Activated CD8-positive, alpha-beta T cell treated with anti-CD3 and anti-CD28 coated beads for 36 hours (primary cell): Measurements from ENCODE around the gene UQCR10. TPM values are rescaled to one million over a fixed set of nuclear protein-coding genes. Genes with fewer than 3 reads are reported as not detected.

Source experiments
- ATAC-seq: fragments of 200-7000 bp; cut with Tn5 transposase; one replicate; pipeline ENCODE4 v1.10.0; 2021; ENCODE audit warnings: mild to moderate bottlenecking, moderate library complexity
- CTCF ChIA-PET: fragments of 350-600 bp; sonication (Branson Sonifier 250); formaldehyde crosslinking; loops from one replicate; lab custom pipeline; 2021; ENCODE audit warnings: antibody characterized with exemption; lab: Charles Lee
- POLR2A ChIA-PET: fragments of 350-600 bp; sonication (Branson Sonifier 250); formaldehyde crosslinking; loops from one replicate; lab custom pipeline; 2021; ENCODE audit warnings: antibody characterized with exemption; lab: Charles Lee
- DNase-seq: peaks from one replicate; pipeline ENCODE4 v3.0.0-alpha.2; 2020
- H3K27ac Mint-ChIP-seq: one replicate; pipeline ENCODE4 v1.8.0; 2021; ENCODE audit warnings: mild to moderate bottlenecking, mixed read lengths
- H3K27me3 Mint-ChIP-seq: one replicate; pipeline ENCODE4 v1.8.0; 2021; ENCODE audit warnings: mixed read lengths
- H3K36me3 Mint-ChIP-seq: one replicate; pipeline ENCODE4 v1.8.0; 2021; ENCODE audit warnings: low read depth, mixed read lengths
- H3K4me1 Mint-ChIP-seq: one replicate; pipeline ENCODE4 v1.8.0; 2021; ENCODE audit warnings: low read depth, mixed read lengths
- H3K4me3 Mint-ChIP-seq: one replicate; pipeline ENCODE4 v1.8.0; 2021; ENCODE audit warnings: mild to moderate bottlenecking, moderate library complexity, mixed read lengths
- H3K9me3 Mint-ChIP-seq: one replicate; pipeline ENCODE4 v1.8.0; 2021; ENCODE audit warnings: mixed read lengths
- CTCF ChIP-seq: fragments of 200-600 bp; IDR thresholded peaks from one replicate; pipeline ENCODE4 v1.8.0; 2022; ENCODE audit warnings: antibody characterized with exemption, mild to moderate bottlenecking
- intact Hi-C: fragments of 100-400 bp; cut with micrococcal nuclease; formaldehyde crosslinking; loops from one replicate; pipeline ENCODE4 v1.10.0; 2022
- total RNA-seq, 2 experiments: library from RNA; stranded (reverse); gene quantifications; one replicate each; pipeline ENCODE4 v1.2.3, GENCODE V29; 2021

Gene UQCR10
- total RNA-seq, 2 experiments from 2014 or later, result 92.4 to 105 TPM

GRCh38 chr22:29726106-29726505 lies 41.1 kb upstream of the UQCR10 start:
- Mint-ChIP-seq H3K36me3 (no peaks in the 10 kb centered on the region), H3K4me3 (no peak overlapping the region), H3K4me1 (no peaks in the 10 kb centered on the region), H3K27ac (no peak overlapping the region), H3K27me3 (peaks cover 9% of the 10 kb centered on the region), H3K9me3 (no peaks in the 10 kb centered on the region)
- DNase-seq, result no peak
- intact Hi-C loops, result no loop called here
- ChIA-PET POLR2A (no interaction called here), CTCF (no interaction called here)
- TF ChIP-seq CTCF, result no peak
- ATAC-seq, result no peak

GRCh38 chr22:29726512-29727130 lies 40.5 kb upstream of the UQCR10 start:
- DNase-seq (no peak), ATAC-seq (no peak)
- Mint-ChIP-seq H3K9me3 (no peaks in the 10 kb centered on the region), H3K4me1 (no peaks in the 10 kb centered on the region), H3K36me3 (no peaks in the 10 kb centered on the region), H3K27me3 (peaks cover 5% of the 10 kb centered on the region), H3K27ac (no peak overlapping the region), H3K4me3 (no peak overlapping the region)
- CTCF ChIA-PET, result no interaction called here
- POLR2A ChIA-PET, result no interaction called here
- intact Hi-C loops, result no loop called here
- no peak for TF ChIP-seq CTCF

- ChIA-PET CTCF (no interaction called here), POLR2A (no interaction called here)
- ATAC-seq (peak; percentile 56), DNase-seq (peak; percentile 47)
- Mint-ChIP-seq H3K4me1 (no peaks in the 10 kb centered on the region), H3K9me3 (no peaks in the 10 kb centered on the region), H3K27me3 (peaks cover 2% of the 10 kb centered on the region), H3K4me3 (no peak overlapping the region), H3K36me3 (no peaks in the 10 kb centered on the region), H3K27ac (no peak overlapping the region)
- intact Hi-C loops, result no loop called here
- no peak for TF ChIP-seq CTCF
These were observed 40.0 kb upstream of the UQCR10 start for GRCh38 chr22:29727131-29727523.

GRCh38 chr22:29729161-29729560 lies 38.0 kb upstream of the UQCR10 start:
- Mint-ChIP-seq H3K36me3 (no peaks in the 10 kb centered on the region), H3K4me3 (no peak overlapping the region), H3K27ac (no peak overlapping the region), H3K9me3 (no peaks in the 10 kb centered on the region), H3K27me3 (no peaks in the 10 kb centered on the region), H3K4me1 (no peaks in the 10 kb centered on the region)
- intact Hi-C loops, result no loop called here
- ATAC-seq, result no peak
- TF ChIP-seq CTCF, result no peak
- ChIA-PET CTCF (no interaction called here), POLR2A (no interaction called here)
- no peak for DNase-seq

- Mint-ChIP-seq H3K36me3 (no peaks in the 10 kb centered on the region), H3K4me3 (no peak overlapping the region), H3K9me3 (no peaks in the 10 kb centered on the region), H3K27me3 (no peaks in the 10 kb centered on the region), H3K4me1 (no peaks in the 10 kb centered on the region), H3K27ac (no peak overlapping the region)
- DNase-seq (no peak), ATAC-seq (no peak)
- TF ChIP-seq CTCF, result no peak
- POLR2A ChIA-PET, result no interaction called here
- CTCF ChIA-PET, result no interaction called here
- intact Hi-C loops, result no loop called here
These were observed 35.9 kb upstream of the UQCR10 start for GRCh38 chr22:29731058-29731850.
